Neural cell (in vitro differentiated cells): ENCODE measurements around the gene METTL15.

Source experiments
- EZH2 ChIP-seq: fragments of 200-600, 300-800 bp; shearing (Covaris generic), sonication (generic); IDR thresholded peaks from 2 replicates; pipeline ENCODE4 v1.6.1; 2014; ENCODE audit warnings: antibody characterized with exemption, low read length, borderline replicate concordance, mild to moderate bottlenecking; ENCODE audit not compliant: insufficient read depth, poor library complexity, severe bottlenecking
- POLR2AphosphoS5 ChIP-seq: IDR thresholded peaks from 2 replicates; pipeline ENCODE4 v1.6.1; 2012
- TF ChIP-seq, protein P1 (sequence below): fragments of 450-650 bp; IDR thresholded peaks from 2 replicates; pipeline ENCODE4 v1.5.1; 2014; ENCODE audit warnings: antibody characterized with exemption, mild to moderate bottlenecking, moderate library complexity; ENCODE audit not compliant: poor library complexity, severe bottlenecking

DNA sequence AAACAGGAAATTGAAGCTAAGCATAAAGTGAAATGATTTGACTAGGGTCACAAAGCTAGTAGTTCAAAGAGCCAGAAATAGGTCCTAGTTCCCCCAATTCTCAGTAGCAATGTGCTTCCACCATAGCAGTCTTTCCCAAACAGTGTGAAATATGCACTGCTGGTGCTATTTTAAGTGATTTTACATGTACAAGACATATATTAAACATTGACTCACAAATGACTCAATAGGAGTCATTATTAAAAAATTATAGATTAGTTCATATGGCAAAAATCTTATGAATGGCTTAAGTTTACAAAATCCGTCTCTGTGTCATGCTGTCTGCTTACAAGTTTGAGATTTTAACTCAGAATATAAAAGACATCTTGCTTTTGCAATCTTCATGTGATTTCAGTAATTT, 21.6 kb upstream of the METTL15 start:
- TF ChIP-seq, protein P1, sequence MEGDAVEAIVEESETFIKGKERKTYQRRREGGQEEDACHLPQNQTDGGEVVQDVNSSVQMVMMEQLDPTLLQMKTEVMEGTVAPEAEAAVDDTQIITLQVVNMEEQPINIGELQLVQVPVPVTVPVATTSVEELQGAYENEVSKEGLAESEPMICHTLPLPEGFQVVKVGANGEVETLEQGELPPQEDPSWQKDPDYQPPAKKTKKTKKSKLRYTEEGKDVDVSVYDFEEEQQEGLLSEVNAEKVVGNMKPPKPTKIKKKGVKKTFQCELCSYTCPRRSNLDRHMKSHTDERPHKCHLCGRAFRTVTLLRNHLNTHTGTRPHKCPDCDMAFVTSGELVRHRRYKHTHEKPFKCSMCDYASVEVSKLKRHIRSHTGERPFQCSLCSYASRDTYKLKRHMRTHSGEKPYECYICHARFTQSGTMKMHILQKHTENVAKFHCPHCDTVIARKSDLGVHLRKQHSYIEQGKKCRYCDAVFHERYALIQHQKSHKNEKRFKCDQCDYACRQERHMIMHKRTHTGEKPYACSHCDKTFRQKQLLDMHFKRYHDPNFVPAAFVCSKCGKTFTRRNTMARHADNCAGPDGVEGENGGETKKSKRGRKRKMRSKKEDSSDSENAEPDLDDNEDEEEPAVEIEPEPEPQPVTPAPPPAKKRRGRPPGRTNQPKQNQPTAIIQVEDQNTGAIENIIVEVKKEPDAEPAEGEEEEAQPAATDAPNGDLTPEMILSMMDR, result no peak
- no peak for TF ChIP-seq POLR2AphosphoS5
- no peak for TF ChIP-seq EZH2
